Heart right ventricle (tissue), 16 donors: ENCODE measurements around the gene ASB18. TPM values are rescaled to one million over a fixed set of nuclear protein-coding genes. Genes with fewer than 3 reads are reported as not detected.
A peak's percentile ranks its signal among the peaks of the same experiment; 100 is the strongest.

ENCODE experiments used
- ATAC-seq, 8 donors: fragments of 200-7000 bp; cut with Tn5 transposase; one replicate each; pipeline ENCODE4 v1.9.1; 2020; ENCODE audit warnings: mild to moderate bottlenecking in 8 of 8, moderate library complexity in 8 of 8, moderate number of reproducible peaks in 1 of 8
- DNase-seq, 2 donors: peaks; one replicate each; pipeline ENCODE4 v3.0.0-alpha.2; 2020
- H3K27ac ChIP-seq, 10 donors: fragments of 200-600 bp; sonication (generic) in 2 of 10; one replicate each; pipeline versions ENCODE4 v1.5.0 to v1.8.0; 2020 to 2022; ENCODE audit warnings: mild to moderate bottlenecking in 3 of 10
- H3K27me3 ChIP-seq, 7 donors: fragments of 200-600 bp; one replicate each; pipeline ENCODE4 v1.8.0; 2021 to 2022; ENCODE audit warnings: mild to moderate bottlenecking in 2 of 7
- H3K36me3 ChIP-seq, 9 donors: fragments of 200-600 bp; sonication (generic) in 1 of 9; one replicate each; pipeline versions ENCODE4 v1.5.0 to v1.8.0; 2020 to 2022; ENCODE audit warnings: mild to moderate bottlenecking in 2 of 9
- H3K4me1 ChIP-seq, 9 donors: fragments of 200-600 bp; sonication (generic) in 1 of 9; one replicate each; pipeline versions ENCODE4 v1.5.0 to v1.8.0; 2020 to 2022; ENCODE audit warnings: mild to moderate bottlenecking in 4 of 9
- H3K4me3 ChIP-seq, 10 donors: fragments of 200-600 bp; sonication (generic) in 2 of 10; one replicate each; pipeline versions ENCODE4 v1.5.0 to v1.8.0; 2020 to 2022; ENCODE audit warnings: mild to moderate bottlenecking in 7 of 10, moderate library complexity in 2 of 10
- H3K9me3 ChIP-seq, 11 donors: fragments of 200-600 bp in 10 of 11; sonication (generic) in 2 of 11; one replicate each; pipeline versions ENCODE4 v1.5.0 to v1.8.0; 2013 to 2022; ENCODE audit warnings: mild to moderate bottlenecking in 2 of 11, control low read depth in 1 of 11, moderate library complexity in 1 of 11
- WGBS, 2 donors: extraction: QIAGEN DNeasy Blood & Tissue Kit; methylation state at CpG; one replicate each; pipeline ENCODE4 v1.1.7; 2013; ENCODE audit warnings: inconsistent platforms in 1 of 2; 5-methylcytosine and 5-hydroxymethylcytosine counted together
- intact Hi-C, 10 donors: fragments of 100-400 bp; cut with DNase I; formaldehyde crosslinking; loops; one replicate each; pipeline versions ENCODE4 v1.11.1 to v1.14.2; 2022
- polyA plus RNA-seq, 2 donors: library from polyadenylated mRNA; stranded (reverse); fragments of 200-250 nt; gene quantifications; one replicate each; pipeline ENCODE4 v1.2.3, GENCODE V29; 2013
- total RNA-seq, 10 donors: library from RNA; stranded (reverse); fragmentation: NEBNext Ultra II Directional in 3 of 10; extraction: Animal tissue kit (Norgen Biotek cat#: 25700) in 3 of 10; gene quantifications; one replicate each; pipeline versions ENCODE4 v1.2.1 to v1.2.4, GENCODE V29; 2021 to 2023
- TF ChIP-seq, protein P1 (sequence below), 9 donors: fragments of 200-600 bp; sonication (generic) in 2 of 9; IDR thresholded peaks; one replicate each; pipeline versions ENCODE4 v1.5.0 to v1.8.0; 2021 to 2022; ENCODE audit warnings: antibody characterized with exemption in 9 of 9, mild to moderate bottlenecking in 5 of 9, moderate library complexity in 1 of 9
- donor health status: Arrhythmogenic right ventricular cardiomyopathy.
- donor health status: ischemic (EF 13 %, LVEDD 7.1; RV severe dilation, severe dysfunction).
- donor health status: healthy with polysubstance abuse.
- donor health status: DM: no; HTN: yes; CAD: no.
- donor health status: DM: no; HTN: no; CAD: no.
- donor health status: ischemic (EF 25% LVEDD 6.9; RV normal size, moderate dysfunction).
- donor health status: ischemic (EF 25% LVEDD 5.7; RV mildly dilated, moderate dysfunction).
- donor health status: healthy.
- donor health status: DM: yes; HTN: yes; CAD: no.
- donor health status: Ischemic cardiomyopathy.
- donor health status: ischemic (EF 35%, LVEDD 5.7; RV mildly dilated, moderate dysfunction).
- donor health status: nonischemic (EF 11% LVEDD 7.7; RV severe dilation, severe dysfunction).
- donor health status: DM: yes; HTN: yes; CAD: no.
- donor health status: PGD.
- donor health status: ischemic (EF 29% LVEDD 5.4; RV normal size, mild dysfunction).
- donor health status: nonischemic (EF 23%, LVEDD 6.1; RV moderate dilation, normal function).

ASB18 gene
- total and polyA plus RNA-seq, 12 donors, result 3.5 to 47.1 (median 20.2) TPM

DNA sequence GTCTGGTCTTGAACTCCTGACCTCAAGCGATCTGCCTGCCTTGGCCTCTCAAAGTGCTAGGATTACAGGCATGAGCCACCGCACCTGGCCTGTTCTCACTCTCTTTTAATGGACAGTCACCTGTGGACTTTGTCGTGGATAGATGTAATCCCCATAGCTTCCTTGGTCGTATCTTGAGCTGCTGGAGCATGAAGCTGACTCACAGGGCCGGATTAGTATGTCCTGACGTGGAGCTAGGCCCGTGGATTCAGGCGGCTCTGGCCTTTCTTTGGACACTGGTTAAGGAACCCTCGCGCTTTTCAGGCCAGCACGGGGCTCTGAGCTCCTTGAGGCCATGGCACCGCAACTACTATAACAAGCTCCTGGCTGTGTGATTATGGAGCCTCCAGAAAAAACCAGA lies 68.5 kb downstream of the ASB18 start:
- intact Hi-C loops, result no loop called here
- peaks cover 0 to 3% (median 0%) of the 10 kb centered on the region in 9 donors for H3K4me1 ChIP-seq
- peaks cover 0 to 17% (median 0%) of the 10 kb centered on the region in 9 donors for H3K36me3 ChIP-seq
- no peak for DNase-seq
- H3K9me3 ChIP-seq, result peaks cover 0 to 2% (median 0%) of the 10 kb centered on the region in 11 donors
- no peak overlapping the region for H3K27ac ChIP-seq
- WGBS, 2 donors, result 83 to 94% methylated on average over 12 of the region's 12 CpGs
- TF ChIP-seq, protein P1, sequence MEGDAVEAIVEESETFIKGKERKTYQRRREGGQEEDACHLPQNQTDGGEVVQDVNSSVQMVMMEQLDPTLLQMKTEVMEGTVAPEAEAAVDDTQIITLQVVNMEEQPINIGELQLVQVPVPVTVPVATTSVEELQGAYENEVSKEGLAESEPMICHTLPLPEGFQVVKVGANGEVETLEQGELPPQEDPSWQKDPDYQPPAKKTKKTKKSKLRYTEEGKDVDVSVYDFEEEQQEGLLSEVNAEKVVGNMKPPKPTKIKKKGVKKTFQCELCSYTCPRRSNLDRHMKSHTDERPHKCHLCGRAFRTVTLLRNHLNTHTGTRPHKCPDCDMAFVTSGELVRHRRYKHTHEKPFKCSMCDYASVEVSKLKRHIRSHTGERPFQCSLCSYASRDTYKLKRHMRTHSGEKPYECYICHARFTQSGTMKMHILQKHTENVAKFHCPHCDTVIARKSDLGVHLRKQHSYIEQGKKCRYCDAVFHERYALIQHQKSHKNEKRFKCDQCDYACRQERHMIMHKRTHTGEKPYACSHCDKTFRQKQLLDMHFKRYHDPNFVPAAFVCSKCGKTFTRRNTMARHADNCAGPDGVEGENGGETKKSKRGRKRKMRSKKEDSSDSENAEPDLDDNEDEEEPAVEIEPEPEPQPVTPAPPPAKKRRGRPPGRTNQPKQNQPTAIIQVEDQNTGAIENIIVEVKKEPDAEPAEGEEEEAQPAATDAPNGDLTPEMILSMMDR (IDR thresholded peaks at IDR 0.05), result no peak
- no peak for ATAC-seq
- no peaks in the 10 kb centered on the region for H3K27me3 ChIP-seq
- no peak overlapping the region for H3K4me3 ChIP-seq

DNA sequence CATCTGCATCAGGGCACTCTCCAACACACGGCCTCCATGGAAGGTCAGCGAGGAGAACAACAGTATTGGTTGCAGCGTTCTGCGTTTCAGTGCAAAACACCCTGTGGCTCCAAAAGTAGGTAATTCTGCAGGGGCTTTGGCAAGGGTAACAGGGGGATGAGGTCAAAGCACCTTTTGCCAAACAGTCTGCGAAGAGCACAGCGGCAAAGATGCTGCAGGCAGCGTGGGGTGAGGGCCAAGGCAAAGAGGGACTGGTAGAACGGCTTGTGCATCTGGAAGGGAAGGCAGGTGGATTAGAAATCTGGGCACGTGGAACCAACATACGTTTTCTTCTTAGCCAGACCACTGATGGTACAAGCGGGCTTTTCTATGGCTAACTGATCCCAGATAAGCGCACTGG lies 69.4 kb downstream of the ASB18 start:
- TF ChIP-seq, protein P1 (IDR thresholded peaks at IDR 0.05), result no peak
- no peak for DNase-seq
- Histone ChIP-seq H3K36me3 (peaks cover 0 to 17% (median 0%) of the 10 kb centered on the region in 9 donors), H3K4me3 (no peak overlapping the region), H3K9me3 (peaks cover 0 to 2% (median 0%) of the 10 kb centered on the region in 11 donors), H3K27me3 (no peaks in the 10 kb centered on the region), H3K27ac (no peak overlapping the region), H3K4me1 (peaks cover 0 to 9% (median 0%) of the 10 kb centered on the region in 9 donors)
- 83 to 94% methylated on average over 12 of the region's 12 CpGs for WGBS, 2 donors
- intact Hi-C loops, result no loop called here
- no peak for ATAC-seq

DNA sequence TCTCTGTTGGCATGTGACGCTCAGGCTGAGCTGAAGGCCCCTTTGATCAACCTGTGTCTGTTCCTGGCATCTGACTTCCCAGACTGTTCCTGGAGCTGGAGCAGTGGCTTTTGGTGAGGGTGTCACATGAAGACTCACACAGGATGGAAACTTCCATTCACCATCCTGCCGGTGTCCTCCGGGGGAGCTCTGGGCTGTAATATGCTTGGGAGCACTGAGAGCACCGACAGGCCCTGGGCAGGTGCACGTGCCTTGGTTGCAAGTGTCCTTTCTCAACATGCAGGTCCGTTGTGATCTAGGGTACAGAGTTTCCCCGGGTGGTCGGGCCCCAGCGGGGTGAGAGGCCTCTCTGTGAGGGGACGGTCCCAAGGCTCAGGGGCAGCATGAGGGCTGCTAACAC lies 71.2 kb downstream of the ASB18 start:
- 75 to 78% methylated on average over 10 of the region's 10 CpGs for WGBS, 2 donors
- TF ChIP-seq, protein P1 (IDR thresholded peaks at IDR 0.05), result no peak
- Histone ChIP-seq H3K27ac (no peak overlapping the region), H3K4me3 (no peak overlapping the region), H3K9me3 (no peaks in the 10 kb centered on the region), H3K4me1 (peaks cover 0 to 11% (median 0%) of the 10 kb centered on the region in 9 donors), H3K36me3 (peaks cover 0 to 17% (median 0%) of the 10 kb centered on the region in 9 donors), H3K27me3 (no peaks in the 10 kb centered on the region)
- ATAC-seq, result peak in 3 of 8 donors; percentile 15 to 42 (median 15)
- intact Hi-C loops, result no loop called here
- no peak for DNase-seq

DNA sequence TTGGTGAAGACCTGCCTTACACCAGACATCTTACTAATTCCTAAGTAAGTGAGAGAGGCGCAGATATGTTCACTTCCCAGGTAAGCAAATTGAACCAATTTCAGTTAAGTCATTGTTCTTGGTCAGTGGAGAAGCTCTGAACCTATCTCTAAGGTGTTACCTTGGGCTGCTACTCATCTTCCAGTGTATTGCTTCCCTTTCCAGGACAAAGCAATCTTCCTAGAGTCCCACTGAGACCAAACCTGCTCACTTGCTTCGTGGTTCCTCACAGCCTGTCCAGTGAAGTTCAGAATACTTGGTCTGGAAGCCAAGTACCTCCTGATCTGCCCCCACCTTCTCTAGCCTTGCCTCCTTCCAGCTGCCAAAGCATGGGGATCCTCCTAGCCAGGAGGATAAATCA lies 73.5 kb downstream of the ASB18 start:
- Histone ChIP-seq H3K4me1 (peaks cover 0 to 8% (median 0%) of the 10 kb centered on the region in 9 donors), H3K4me3 (no peak overlapping the region), H3K27ac (no peak overlapping the region), H3K27me3 (no peaks in the 10 kb centered on the region), H3K36me3 (peaks cover 0 to 15% (median 0%) of the 10 kb centered on the region in 9 donors), H3K9me3 (no peaks in the 10 kb centered on the region)
- intact Hi-C loops, result no loop called here
- ATAC-seq (no peak), DNase-seq (no peak)
- TF ChIP-seq, protein P1 (IDR thresholded peaks at IDR 0.05), result no peak
- WGBS, 2 donors, result 88 to 94% methylated on average over 2 of the region's 2 CpGs
